ENCODE data around the gene AMBRA1.

GRCh38 chr11:46511342-46511741, 82.5 kb downstream of the AMBRA1 start:
- TF ChIP-seq, protein P1, sequence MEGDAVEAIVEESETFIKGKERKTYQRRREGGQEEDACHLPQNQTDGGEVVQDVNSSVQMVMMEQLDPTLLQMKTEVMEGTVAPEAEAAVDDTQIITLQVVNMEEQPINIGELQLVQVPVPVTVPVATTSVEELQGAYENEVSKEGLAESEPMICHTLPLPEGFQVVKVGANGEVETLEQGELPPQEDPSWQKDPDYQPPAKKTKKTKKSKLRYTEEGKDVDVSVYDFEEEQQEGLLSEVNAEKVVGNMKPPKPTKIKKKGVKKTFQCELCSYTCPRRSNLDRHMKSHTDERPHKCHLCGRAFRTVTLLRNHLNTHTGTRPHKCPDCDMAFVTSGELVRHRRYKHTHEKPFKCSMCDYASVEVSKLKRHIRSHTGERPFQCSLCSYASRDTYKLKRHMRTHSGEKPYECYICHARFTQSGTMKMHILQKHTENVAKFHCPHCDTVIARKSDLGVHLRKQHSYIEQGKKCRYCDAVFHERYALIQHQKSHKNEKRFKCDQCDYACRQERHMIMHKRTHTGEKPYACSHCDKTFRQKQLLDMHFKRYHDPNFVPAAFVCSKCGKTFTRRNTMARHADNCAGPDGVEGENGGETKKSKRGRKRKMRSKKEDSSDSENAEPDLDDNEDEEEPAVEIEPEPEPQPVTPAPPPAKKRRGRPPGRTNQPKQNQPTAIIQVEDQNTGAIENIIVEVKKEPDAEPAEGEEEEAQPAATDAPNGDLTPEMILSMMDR (IDR thresholded peaks at IDR 0.05; ENCODE audit: insufficient read depth, low read length, poor library complexity, severe bottlenecking) = no peak
- TF ChIP-seq EZH2phosphoT487 (conservative IDR thresholded peaks at IDR 0.05; ENCODE audit: low read length) = no peak
